Measurements from ENCODE around the gene PLXDC1. TPM values are rescaled to one million over a fixed set of nuclear protein-coding genes. Genes with fewer than 3 reads are reported as not detected.

The PLXDC1 gene
- total RNA-seq, 3 donors from 2014 or later, result 2.4 to 10.9 (median 5.6) TPM

DNA sequence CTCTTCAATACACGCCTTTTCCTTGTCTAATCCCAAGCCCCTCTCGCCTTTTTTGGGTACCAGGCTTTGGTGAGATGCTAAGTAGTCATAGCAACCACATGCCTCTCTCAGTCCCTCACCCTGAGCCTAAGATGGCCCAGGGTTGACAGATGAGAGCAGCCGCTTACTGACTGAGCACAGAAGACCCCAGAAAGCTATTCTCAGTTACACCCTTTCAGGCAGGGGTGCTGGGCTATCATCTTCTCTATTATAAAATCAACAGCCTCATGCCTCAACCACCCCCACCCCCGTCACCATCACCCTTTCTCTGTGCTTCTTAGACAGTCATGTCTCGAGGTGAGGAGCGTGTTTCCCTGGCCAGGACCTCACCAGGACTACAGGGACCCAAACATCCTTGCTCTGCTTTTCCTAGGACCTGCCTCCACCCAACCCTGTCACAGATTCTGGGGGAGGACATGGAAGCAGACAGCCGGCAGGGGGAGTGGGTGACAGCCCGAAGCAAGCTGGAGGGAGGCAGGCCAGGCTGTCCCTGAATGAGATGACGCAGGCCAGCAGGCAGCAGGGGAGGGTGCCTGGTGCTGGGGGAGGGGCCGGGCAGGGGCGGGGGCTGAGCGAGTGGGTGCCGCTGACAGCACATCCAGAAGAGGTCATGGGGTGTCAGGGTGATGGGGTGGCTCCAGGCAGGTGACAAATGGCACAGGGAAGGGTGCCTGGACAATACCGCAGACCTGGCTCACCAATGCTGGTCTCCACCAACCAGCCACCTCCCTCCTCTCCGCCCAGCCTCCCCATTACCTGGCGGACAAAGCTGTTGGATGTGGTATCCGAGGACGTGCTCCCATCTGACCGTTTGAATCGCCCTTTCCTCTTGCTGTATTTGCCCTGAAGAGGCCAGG is 42.9 kb upstream of the PLXDC1 start:
- intact Hi-C loops (cut with DNase I, micrococcal nuclease), result no loop called here
- H3K4me3 ChIP-seq, result no peak overlapping the region
- H3K36me3 ChIP-seq (ENCODE audit: low read depth), result no peaks in the 10 kb centered on the region
- peak; percentile 6 for ATAC-seq
- TF ChIP-seq, protein P1, sequence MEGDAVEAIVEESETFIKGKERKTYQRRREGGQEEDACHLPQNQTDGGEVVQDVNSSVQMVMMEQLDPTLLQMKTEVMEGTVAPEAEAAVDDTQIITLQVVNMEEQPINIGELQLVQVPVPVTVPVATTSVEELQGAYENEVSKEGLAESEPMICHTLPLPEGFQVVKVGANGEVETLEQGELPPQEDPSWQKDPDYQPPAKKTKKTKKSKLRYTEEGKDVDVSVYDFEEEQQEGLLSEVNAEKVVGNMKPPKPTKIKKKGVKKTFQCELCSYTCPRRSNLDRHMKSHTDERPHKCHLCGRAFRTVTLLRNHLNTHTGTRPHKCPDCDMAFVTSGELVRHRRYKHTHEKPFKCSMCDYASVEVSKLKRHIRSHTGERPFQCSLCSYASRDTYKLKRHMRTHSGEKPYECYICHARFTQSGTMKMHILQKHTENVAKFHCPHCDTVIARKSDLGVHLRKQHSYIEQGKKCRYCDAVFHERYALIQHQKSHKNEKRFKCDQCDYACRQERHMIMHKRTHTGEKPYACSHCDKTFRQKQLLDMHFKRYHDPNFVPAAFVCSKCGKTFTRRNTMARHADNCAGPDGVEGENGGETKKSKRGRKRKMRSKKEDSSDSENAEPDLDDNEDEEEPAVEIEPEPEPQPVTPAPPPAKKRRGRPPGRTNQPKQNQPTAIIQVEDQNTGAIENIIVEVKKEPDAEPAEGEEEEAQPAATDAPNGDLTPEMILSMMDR (IDR thresholded peaks at IDR 0.05), result no peak
- H3K4me1 ChIP-seq (ENCODE audit: low read depth), result peaks cover 16% of the 10 kb centered on the region
- DNase-seq, result peak in 2 of 3 donors; percentile 23 to 66
- no peaks in the 10 kb centered on the region for H3K9me3 ChIP-seq

DNA sequence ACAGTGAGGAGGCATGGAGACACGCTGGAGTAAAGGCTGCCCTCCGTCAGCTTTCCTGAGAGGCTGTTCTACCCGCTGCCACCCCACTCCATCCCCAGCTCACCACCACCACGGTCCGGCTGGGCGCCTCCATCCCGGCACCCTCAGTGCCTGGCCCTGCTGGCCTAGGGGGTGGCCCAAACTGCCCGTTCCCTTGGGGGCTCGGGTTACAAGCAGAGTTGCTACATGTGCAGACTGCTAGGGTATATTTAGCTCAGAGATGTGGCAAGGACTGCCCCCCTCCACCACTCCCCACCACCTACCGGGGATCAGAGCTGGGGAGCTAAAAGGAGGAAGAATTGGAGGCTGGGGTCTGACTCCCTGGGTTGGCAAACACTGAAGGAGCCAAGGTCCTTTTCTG is 41.9 kb upstream of the PLXDC1 start:
- intact Hi-C loops (cut with DNase I, micrococcal nuclease), result no loop called here
- no peaks in the 10 kb centered on the region for H3K36me3 ChIP-seq (ENCODE audit: low read depth)
- no peak overlapping the region for H3K4me3 ChIP-seq
- ATAC-seq (no peak), DNase-seq (no peak)
- H3K9me3 ChIP-seq, result no peaks in the 10 kb centered on the region
- TF ChIP-seq, protein P1 (IDR thresholded peaks at IDR 0.05), result no peak
- H3K4me1 ChIP-seq (ENCODE audit: low read depth), result peaks cover 15% of the 10 kb centered on the region

DNA sequence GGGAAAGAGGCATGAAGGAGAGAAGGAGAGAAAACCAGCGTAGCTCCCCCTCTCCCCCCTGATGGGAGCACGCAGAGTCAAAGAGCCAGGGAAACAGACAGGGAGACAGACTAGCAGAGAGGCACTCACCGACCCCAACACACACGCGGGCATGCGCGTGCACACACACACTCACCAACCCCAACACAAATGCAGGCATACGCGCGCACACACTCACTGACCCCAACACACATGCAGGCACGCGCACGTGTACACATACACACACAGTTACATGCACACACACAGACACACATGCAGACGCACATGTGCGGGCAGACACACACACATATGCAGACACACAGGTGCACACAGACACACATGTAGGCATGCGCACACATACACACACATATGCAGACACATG is 41.5 kb upstream of the PLXDC1 start:
- Histone ChIP-seq H3K4me3 (no peak overlapping the region), H3K9me3 (no peaks in the 10 kb centered on the region), H3K36me3 (ENCODE audit: low read depth) (no peaks in the 10 kb centered on the region), H3K4me1 (ENCODE audit: low read depth) (peaks cover 10% of the 10 kb centered on the region)
- intact Hi-C loops (cut with DNase I, micrococcal nuclease), result no loop called here
- DNase-seq (no peak), ATAC-seq (no peak)
- TF ChIP-seq, protein P1 (IDR thresholded peaks at IDR 0.05), result no peak

DNA sequence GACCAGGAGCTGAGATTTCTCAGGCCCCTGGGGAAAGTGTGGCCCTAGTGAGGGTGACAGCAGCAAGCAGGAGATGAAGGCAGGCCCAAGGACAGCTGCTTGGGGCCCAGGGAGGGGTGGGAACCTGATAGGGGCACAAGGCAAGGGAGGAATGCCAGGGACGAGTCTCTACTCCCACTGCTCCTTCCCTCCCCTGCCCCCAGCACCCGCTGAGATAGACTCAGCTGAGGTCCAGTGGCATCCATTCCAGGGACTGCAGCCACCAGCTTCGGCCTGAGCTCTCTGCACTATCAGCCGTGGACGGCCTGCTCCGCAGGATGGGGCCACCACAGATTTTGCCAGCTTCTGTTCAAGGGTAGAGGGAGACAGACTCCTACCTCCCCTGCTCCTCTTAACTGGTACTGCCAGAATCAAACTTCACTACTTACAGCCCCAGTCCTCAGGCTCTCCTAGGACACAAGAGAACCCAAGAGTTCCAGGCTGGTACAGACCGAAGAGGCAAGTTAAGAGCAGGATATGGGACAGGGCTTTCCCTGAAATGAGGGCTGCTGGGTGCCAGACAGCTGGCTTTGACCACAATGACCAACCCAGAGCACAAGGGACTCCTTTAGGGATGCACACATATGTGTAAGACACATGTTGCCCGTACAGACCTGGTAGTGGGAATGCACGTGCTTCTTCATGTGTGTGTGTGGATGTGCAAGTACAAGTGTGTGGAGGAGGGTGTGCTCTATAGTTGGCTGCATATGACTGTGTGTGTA is 40.5 kb upstream of the PLXDC1 start:
- DNase-seq (no peak), ATAC-seq (no peak)
- TF ChIP-seq, protein P1 (IDR thresholded peaks at IDR 0.05), result no peak
- Histone ChIP-seq H3K4me3 (no peak overlapping the region), H3K36me3 (ENCODE audit: low read depth) (no peaks in the 10 kb centered on the region), H3K4me1 (ENCODE audit: low read depth) (peaks cover 10% of the 10 kb centered on the region), H3K9me3 (no peaks in the 10 kb centered on the region)
- intact Hi-C loops (cut with DNase I, micrococcal nuclease), result no loop called here

DNA sequence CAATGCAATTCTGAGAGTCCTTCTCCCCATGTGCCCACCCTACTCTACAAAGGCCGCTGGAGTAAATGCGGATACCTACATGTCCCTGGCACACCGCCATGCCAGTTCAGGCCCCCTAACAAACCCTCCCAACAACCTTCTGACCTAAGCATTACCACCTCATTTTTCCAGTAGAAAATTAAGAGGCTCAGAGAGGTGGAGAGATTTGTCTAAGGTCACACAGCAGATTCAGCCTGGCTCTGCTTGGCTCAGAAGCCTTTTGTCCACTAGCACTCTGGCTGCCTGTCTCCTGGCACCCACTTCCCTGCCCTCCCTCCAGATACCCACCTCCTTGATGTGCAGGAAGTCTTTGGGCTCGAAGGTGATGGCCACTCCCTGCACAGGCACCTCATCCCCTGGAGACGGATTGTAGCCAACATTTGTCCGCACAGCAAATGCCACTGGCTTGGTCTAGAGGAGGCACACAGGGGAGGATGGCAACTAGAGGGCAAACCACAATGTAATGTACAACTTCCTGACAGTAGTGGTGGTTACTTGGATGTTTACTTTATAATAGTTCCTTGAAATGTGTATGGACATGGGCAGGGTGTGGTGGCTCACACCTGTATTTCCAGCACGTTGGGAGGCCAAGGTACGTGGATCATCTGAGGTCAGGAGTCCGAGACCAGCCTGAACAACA is 35.9 kb upstream of the PLXDC1 start:
- Histone ChIP-seq H3K9me3 (no peaks in the 10 kb centered on the region), H3K4me3 (no peak overlapping the region), H3K36me3 (ENCODE audit: low read depth) (no peaks in the 10 kb centered on the region), H3K4me1 (ENCODE audit: low read depth) (peaks cover 8% of the 10 kb centered on the region)
- peak; percentile 94 for ATAC-seq
- peak; percentile 63 to 67 (median 63) for DNase-seq
- TF ChIP-seq, protein P1 (IDR thresholded peaks at IDR 0.05), result no peak
- intact Hi-C loops (cut with DNase I, micrococcal nuclease), result no loop called here
